DND-41 (cell line): Measurements from ENCODE around the gene CCDC27.

Source experiments
- ATAC-seq: fragments of 200-7000 bp; cut with Tn5 transposase; 3 replicates; pipeline ENCODE4 v1.9.1; 2021; ENCODE audit warnings: low read depth; ENCODE audit not compliant: insufficient read depth
- DNase-seq: peaks from one replicate; pipeline ENCODE4 v3.0.0-alpha.2; 2020
- H2AFZ ChIP-seq: 2 replicates; pipeline ENCODE4 v1.6.0; 2012; ENCODE audit warnings: low read depth, low read length
- H3K27ac ChIP-seq: 2 replicates; pipeline ENCODE4 v1.5.1; 2012; ENCODE audit warnings: low read length, inconsistent platforms
- H3K27me3 ChIP-seq: fragments of 200-600 bp; sonication (generic); 2 replicates; pipeline ENCODE4 v1.6.0; 2012; ENCODE audit warnings: low read length, mild to moderate bottlenecking, inconsistent platforms; ENCODE audit not compliant: insufficient read depth, poor library complexity
- H3K36me3 ChIP-seq: 2 replicates; pipeline ENCODE4 v1.5.1; 2012; ENCODE audit warnings: low read length, inconsistent platforms; ENCODE audit not compliant: insufficient read depth
- H3K4me1 ChIP-seq: 2 replicates; pipeline ENCODE4 v1.5.1; 2012; ENCODE audit warnings: mild to moderate bottlenecking, low read length; ENCODE audit not compliant: insufficient read depth
- H3K4me2 ChIP-seq: 2 replicates; pipeline ENCODE4 v1.6.0; 2012; ENCODE audit warnings: mild to moderate bottlenecking, moderate library complexity, low read length, inconsistent platforms; ENCODE audit not compliant: insufficient read depth
- H3K4me3 ChIP-seq, 2 experiments: fragments of 200-600 bp in 1 of 2; shearing (Covaris generic) in 1 of 2; 2 replicates each; pipeline ENCODE4 v1.5.1; 2012 to 2016; ENCODE audit warnings: inconsistent platforms in 2 of 2, low read length in 2 of 2, mild to moderate bottlenecking in 2 of 2, low read depth in 1 of 2, moderate library complexity in 1 of 2
- H3K79me2 ChIP-seq: 2 replicates; pipeline ENCODE4 v1.6.0; 2012; ENCODE audit warnings: low read length, inconsistent platforms; ENCODE audit not compliant: insufficient read depth
- H3K9ac ChIP-seq: 2 replicates; pipeline ENCODE4 v1.6.0; 2012; ENCODE audit warnings: low read depth, mild to moderate bottlenecking, inconsistent platforms, low read length, moderate library complexity
- H3K9me3 ChIP-seq: 2 replicates; pipeline ENCODE4 v1.5.1; 2012; ENCODE audit warnings: low read length, moderate library complexity, mild to moderate bottlenecking, inconsistent platforms; ENCODE audit not compliant: insufficient read depth, severe bottlenecking
- H4K20me1 ChIP-seq: 2 replicates; pipeline ENCODE4 v1.6.0; 2012; ENCODE audit warnings: low read length; ENCODE audit not compliant: insufficient read depth
- EZH2 ChIP-seq: IDR thresholded peaks from 3 replicates; pipeline ENCODE4 v1.6.1; 2012; ENCODE audit warnings: borderline replicate concordance, low read depth, mild to moderate bottlenecking, moderate library complexity, low read length, inconsistent platforms; ENCODE audit not compliant: severe bottlenecking
- TF ChIP-seq, protein P1 (sequence below): IDR thresholded peaks from 2 replicates; pipeline ENCODE4 v1.5.1; 2012; ENCODE audit warnings: borderline replicate concordance, low read length, moderate library complexity, mild to moderate bottlenecking; ENCODE audit not compliant: poor library complexity, severe bottlenecking; ENCODE audit errors: extremely low read depth

The CCDC27 gene

DNA sequence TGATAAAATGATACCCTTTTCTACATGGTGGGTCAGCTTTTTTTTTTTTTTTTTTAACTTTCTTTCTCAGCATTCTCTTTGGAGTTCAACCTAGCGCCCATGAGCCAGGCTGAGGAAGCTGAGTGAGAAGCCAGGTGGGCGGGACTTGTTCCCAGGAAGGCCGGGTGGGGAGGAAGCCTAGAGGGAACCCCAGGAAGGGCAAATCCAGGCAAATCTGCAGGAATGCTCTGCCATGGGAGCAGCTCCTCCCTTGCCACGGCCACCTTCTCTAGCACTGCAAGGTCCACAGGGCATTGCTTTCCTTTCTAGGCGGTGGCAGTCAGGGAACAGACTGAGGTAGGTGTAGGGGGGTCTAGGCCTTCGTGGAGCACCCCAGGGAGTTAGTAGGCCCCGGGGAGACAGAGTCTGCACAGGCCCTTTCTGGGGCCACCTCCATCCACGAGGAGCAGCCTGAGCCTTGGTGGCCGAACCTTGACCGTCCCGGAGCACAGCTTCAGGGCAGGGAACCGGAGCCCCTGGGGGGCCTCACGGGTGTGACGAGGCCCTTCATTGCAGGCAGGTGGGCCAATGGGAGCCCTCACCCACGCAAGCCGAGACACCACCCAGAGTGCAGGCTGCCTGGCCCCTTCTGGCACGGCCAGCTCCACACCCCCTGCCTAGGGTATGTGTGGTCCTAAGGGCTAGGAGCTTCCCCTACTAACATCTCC, 18.2 kb upstream of the CCDC27 start:
- no peaks in the 10 kb centered on the region for H3K9me3 ChIP-seq
- no peaks in the 10 kb centered on the region for H3K79me2 ChIP-seq
- H3K27me3 ChIP-seq, result no peaks in the 10 kb centered on the region
- peaks cover 12% of the 10 kb centered on the region; the same call in 1 of the 2 replicates for H4K20me1 ChIP-seq
- ATAC-seq, result no peak
- H3K4me3 ChIP-seq, result no peak overlapping the region
- TF ChIP-seq, protein P1, sequence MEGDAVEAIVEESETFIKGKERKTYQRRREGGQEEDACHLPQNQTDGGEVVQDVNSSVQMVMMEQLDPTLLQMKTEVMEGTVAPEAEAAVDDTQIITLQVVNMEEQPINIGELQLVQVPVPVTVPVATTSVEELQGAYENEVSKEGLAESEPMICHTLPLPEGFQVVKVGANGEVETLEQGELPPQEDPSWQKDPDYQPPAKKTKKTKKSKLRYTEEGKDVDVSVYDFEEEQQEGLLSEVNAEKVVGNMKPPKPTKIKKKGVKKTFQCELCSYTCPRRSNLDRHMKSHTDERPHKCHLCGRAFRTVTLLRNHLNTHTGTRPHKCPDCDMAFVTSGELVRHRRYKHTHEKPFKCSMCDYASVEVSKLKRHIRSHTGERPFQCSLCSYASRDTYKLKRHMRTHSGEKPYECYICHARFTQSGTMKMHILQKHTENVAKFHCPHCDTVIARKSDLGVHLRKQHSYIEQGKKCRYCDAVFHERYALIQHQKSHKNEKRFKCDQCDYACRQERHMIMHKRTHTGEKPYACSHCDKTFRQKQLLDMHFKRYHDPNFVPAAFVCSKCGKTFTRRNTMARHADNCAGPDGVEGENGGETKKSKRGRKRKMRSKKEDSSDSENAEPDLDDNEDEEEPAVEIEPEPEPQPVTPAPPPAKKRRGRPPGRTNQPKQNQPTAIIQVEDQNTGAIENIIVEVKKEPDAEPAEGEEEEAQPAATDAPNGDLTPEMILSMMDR, result no peak
- TF ChIP-seq EZH2, result no peak
- no peaks in the 10 kb centered on the region for H3K4me1 ChIP-seq
- DNase-seq, result no peak
- H3K9ac ChIP-seq, result no peak overlapping the region
- no peak overlapping the region for H3K4me2 ChIP-seq
- H3K36me3 ChIP-seq, result peaks cover 53% of the 10 kb centered on the region
- H3K27ac ChIP-seq, result no peak overlapping the region
- no peak overlapping the region for H2AFZ ChIP-seq

- Histone ChIP-seq H4K20me1 (peaks cover 10% of the 10 kb centered on the region; the same call in 1 of the 2 replicates), H3K36me3 (peaks cover 47% of the 10 kb centered on the region), H3K4me3 (no peak overlapping the region), H3K4me2 (no peak overlapping the region), H3K79me2 (no peaks in the 10 kb centered on the region), H2AFZ (no peak overlapping the region), H3K27me3 (no peaks in the 10 kb centered on the region), H3K9me3 (no peaks in the 10 kb centered on the region), H3K4me1 (no peaks in the 10 kb centered on the region), H3K9ac (no peak overlapping the region), H3K27ac (no peak overlapping the region)
- DNase-seq (no peak), ATAC-seq (no peak)
- TF ChIP-seq, protein P1, result no peak
- TF ChIP-seq EZH2, result no peak
These were observed 17.6 kb upstream of the CCDC27 start for GRCh38 chr1:3734602-3735001.

GRCh38 chr1:3735027-3735681, 17.1 kb upstream of the CCDC27 start:
- no peak overlapping the region for H3K4me2 ChIP-seq
- TF ChIP-seq EZH2, result no peak
- TF ChIP-seq, protein P1, result no peak
- H3K9ac ChIP-seq, result no peak overlapping the region

More at GRCh38 chr1:3735027-3735681, 17.1 kb upstream of the CCDC27 start:
- H3K36me3 ChIP-seq, result peaks cover 44% of the 10 kb centered on the region
- no peaks in the 10 kb centered on the region for H3K9me3 ChIP-seq
- H3K79me2 ChIP-seq, result no peaks in the 10 kb centered on the region
- H2AFZ ChIP-seq, result no peak overlapping the region
- no peak overlapping the region for H3K27ac ChIP-seq
- H3K27me3 ChIP-seq, result no peaks in the 10 kb centered on the region
- no peak overlapping the region for H3K4me3 ChIP-seq
- DNase-seq, result no peak
- H4K20me1 ChIP-seq, result peaks cover 7% of the 10 kb centered on the region; the same call in 1 of the 2 replicates
- ATAC-seq, result no peak
- no peaks in the 10 kb centered on the region for H3K4me1 ChIP-seq
